ENCODE measurements around the gene OTOP2.

The OTOP2 gene

DNA sequence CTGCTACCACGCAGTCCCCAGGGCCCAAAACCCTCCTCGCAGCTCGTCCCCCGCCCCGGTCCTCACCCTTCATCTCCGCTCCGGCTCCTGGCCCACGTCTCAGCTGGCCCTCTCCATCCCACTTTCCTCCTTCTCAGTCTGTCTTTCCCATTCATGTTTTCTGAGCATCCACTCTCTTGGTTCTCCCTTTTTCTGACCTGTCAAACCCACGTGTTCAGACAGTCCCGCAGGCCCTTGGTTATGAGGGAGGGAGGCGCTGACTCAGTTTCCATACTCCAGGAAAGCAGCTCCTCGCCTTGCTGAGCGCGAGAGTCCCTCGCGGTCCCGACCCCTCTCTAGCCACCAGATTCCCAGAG lies 48.9 kb downstream of the OTOP2 start:
- no peak for DNase-seq (ENCODE audit: low spot score)
- TF ChIP-seq, protein P1, sequence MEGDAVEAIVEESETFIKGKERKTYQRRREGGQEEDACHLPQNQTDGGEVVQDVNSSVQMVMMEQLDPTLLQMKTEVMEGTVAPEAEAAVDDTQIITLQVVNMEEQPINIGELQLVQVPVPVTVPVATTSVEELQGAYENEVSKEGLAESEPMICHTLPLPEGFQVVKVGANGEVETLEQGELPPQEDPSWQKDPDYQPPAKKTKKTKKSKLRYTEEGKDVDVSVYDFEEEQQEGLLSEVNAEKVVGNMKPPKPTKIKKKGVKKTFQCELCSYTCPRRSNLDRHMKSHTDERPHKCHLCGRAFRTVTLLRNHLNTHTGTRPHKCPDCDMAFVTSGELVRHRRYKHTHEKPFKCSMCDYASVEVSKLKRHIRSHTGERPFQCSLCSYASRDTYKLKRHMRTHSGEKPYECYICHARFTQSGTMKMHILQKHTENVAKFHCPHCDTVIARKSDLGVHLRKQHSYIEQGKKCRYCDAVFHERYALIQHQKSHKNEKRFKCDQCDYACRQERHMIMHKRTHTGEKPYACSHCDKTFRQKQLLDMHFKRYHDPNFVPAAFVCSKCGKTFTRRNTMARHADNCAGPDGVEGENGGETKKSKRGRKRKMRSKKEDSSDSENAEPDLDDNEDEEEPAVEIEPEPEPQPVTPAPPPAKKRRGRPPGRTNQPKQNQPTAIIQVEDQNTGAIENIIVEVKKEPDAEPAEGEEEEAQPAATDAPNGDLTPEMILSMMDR (IDR thresholded peaks at IDR 0.05; ENCODE audit: extremely low read depth, insufficient read depth, missing control alignments) = no peak
- in situ Hi-C loops (cut with MboI; ENCODE audit: low pct_unique_long_range_greater_than_20kb, low sequenced_read_pairs, unreplicated experiment) = no loop called here

DNA sequence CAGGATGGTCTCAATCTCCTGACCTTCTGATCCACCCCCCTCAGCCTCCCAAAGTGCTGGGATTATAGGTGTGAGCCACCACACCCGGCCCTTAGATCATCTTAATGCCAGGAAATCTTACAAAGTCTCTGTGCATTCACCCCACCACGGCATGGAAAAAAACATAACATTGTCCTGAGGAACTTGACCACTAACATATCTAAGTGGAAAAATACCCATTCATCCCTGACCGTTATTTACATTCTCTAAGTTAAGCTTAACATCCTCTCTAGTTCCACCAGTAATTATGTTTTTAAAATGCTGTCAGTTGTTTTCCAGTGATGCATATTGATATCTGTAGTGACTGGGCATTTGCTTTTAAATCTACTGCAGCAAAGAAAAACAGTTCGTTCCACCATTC lies 51.9 kb downstream of the OTOP2 start:
- TF ChIP-seq, protein P1 (IDR thresholded peaks at IDR 0.05; ENCODE audit: extremely low read depth, insufficient read depth, missing control alignments) = no peak
- in situ Hi-C loops (cut with MboI; ENCODE audit: low pct_unique_long_range_greater_than_20kb, low sequenced_read_pairs, unreplicated experiment) = no loop called here
- DNase-seq (ENCODE audit: low spot score) = no peak

DNA sequence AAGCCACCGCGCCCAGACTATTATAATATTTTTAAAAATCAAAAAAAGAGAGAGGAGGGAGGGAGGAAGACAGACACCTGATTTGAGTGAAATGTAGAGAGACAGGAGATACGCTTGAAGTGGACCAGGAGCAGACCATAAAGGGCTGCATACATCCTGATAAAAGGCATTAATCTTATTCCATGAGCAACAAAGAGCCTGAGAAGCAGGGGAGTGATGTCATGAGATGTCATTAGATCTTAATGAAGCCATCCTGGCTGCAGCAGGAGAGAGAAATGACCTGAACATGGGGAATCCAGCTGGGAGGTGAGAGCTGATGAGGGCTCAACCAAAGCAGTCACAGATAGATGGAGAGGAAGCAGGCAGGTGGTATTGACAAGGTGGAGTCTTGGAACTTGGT lies 53.7 kb downstream of the OTOP2 start:
- in situ Hi-C loops (cut with MboI; ENCODE audit: low pct_unique_long_range_greater_than_20kb, low sequenced_read_pairs, unreplicated experiment) = no loop called here
- TF ChIP-seq, protein P1 (IDR thresholded peaks at IDR 0.05; ENCODE audit: extremely low read depth, insufficient read depth, missing control alignments) = no peak
- no peak for DNase-seq (ENCODE audit: low spot score)

DNA sequence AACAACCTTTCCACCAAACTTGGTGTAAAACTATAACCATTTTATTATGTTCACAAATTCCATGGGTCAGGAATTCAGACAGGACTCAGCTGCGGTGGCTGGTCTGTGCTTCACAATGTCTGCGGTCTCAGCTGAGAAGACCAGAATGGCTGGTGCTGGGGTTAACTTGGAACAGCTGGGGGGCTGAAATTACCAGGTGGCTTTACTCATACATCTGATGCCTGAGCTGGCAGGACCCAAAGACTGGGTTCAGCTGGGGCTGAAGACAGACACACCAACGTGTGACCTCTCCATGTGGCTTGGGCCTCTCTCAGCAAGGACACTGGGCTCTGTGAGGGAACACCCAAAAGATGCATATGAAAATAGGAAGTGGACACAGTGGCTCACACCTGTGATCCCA lies 54.2 kb downstream of the OTOP2 start:
- TF ChIP-seq, protein P1 (IDR thresholded peaks at IDR 0.05; ENCODE audit: extremely low read depth, insufficient read depth, missing control alignments) = no peak
- no peak for DNase-seq (ENCODE audit: low spot score)
- in situ Hi-C loops (cut with MboI; ENCODE audit: low pct_unique_long_range_greater_than_20kb, low sequenced_read_pairs, unreplicated experiment) = no loop called here

DNA sequence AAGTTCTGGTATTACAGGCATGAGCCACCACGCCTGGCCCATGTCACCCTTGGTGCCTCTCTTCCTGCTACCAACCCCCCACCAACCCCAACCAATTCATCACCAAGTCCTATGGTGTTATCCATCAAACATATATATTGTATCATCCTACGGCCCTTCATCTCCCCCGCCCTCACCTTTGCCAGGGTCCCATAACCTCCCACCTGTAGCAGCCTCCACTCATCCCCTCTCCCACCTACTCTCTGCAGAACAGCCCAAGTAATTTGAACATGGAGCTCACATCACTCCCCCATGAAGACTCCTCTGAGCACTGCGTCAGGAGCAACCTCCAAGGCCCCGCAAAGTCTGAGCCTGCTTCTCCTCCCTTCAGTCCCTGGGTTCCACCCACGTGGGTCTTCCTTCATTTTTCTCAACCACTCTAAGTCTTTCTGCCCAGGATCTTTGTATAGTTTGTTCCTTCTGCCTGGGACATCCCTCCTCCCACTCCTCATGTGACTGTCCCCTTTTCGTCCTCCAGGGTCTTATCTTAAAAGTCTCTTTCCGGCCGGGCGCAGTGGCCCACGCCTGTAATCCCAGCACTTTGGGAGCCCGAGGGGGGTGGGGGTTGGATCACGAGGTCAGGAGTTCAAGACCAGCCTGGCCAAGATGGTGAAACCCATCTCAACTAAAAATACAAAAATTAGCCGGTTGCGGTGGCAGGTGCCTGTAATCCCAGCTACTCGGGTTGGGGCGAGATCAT lies 55.5 kb downstream of the OTOP2 start:
- in situ Hi-C loops (cut with MboI; ENCODE audit: low pct_unique_long_range_greater_than_20kb, low sequenced_read_pairs, unreplicated experiment) = no loop called here
- TF ChIP-seq, protein P1 (IDR thresholded peaks at IDR 0.05; ENCODE audit: extremely low read depth, insufficient read depth, missing control alignments) = no peak
- no peak for DNase-seq (ENCODE audit: low spot score)

DNA sequence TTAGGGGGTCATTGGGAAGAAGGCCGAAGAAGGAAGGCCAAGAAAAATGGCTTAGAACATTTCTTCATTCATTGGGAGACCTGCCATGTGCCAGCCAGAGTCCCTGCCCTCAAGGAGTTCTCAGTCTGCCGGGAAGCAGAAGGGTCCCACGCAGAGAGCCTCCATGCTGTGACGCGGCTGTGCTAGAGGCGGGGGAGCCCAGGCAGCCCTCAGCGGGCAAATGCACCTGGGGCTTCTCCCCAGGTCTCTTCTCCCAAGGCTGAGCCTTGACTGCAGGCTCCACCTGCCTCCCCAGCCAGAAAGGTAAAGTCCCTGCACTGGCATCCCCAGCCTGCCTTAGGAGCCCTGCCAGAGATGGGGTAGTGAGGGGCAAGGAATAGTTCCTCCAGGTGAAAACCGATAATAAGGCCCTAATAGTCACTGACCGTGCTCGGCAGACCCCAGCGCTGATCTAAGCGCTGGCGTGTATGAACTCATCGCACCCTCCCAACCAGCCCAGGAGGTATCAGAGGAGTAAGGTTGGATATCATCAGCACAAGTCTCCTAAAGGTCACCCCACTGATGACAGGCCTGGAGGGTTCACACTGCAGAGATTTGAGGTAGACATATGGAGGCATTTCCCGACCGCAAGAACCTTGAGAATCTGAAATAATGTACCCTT lies 57.4 kb downstream of the OTOP2 start:
- TF ChIP-seq, protein P1 (IDR thresholded peaks at IDR 0.05; ENCODE audit: extremely low read depth, insufficient read depth, missing control alignments) = no peak
- no peak for DNase-seq (ENCODE audit: low spot score)
- in situ Hi-C loops (cut with MboI; ENCODE audit: low pct_unique_long_range_greater_than_20kb, low sequenced_read_pairs, unreplicated experiment) = no loop called here
